GM21381 (cell line): Measurements from ENCODE around the gene SF3A1.
"Not testable (repeated sequence)": the region's sequence is repeated elsewhere in the genome, so short reads cannot be mapped to it uniquely, and the experiment has no call there.

Source experiments
- ATAC-seq: cut with Tn5 transposase; IDR thresholded peaks from one replicate; pipeline ENCODE4 v1.9.1; 2021; ENCODE audit warnings: mild to moderate bottlenecking, moderate library complexity; ENCODE audit not compliant: unreplicated experiment

Gene SF3A1

DNA sequence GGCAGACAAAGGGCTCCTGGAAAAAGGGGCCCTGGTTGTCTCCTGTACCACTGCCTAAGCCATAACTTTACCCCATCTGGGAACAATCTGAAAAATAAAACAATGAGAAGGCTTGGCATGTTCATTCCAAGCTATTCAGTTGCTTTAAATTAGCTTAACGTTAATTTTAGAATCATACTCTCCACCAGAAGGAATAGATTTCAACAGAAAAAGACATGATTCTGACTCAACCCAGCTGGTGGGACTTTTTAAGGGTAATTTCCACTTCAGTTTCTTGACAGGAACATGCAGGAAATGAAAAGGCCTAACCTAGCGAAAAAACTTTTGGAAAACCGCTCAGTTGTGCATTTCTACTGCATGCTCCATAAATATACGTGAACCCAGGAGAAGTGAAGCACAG lies 7.9 kb downstream of the SF3A1 start:
- no peak for ATAC-seq

DNA sequence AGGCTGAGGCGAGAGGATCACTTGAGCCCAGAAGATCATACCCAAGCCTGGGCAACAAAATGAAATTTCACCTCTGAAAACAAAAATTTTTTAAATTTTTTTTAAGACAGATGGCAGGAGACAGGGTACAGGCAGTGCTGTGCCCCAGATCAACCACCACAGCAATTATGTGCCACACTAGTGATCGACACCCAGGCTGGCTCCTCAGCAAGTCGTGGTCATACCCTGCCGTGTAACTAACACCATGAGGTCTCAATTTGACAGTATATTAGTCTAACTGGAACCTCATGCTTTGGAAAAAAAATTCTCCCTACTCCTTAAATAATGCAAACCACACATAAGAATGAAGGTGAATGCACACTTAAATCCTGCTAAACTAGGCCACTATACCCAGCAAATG lies 8.3 kb downstream of the SF3A1 start:
- no peak for ATAC-seq

DNA sequence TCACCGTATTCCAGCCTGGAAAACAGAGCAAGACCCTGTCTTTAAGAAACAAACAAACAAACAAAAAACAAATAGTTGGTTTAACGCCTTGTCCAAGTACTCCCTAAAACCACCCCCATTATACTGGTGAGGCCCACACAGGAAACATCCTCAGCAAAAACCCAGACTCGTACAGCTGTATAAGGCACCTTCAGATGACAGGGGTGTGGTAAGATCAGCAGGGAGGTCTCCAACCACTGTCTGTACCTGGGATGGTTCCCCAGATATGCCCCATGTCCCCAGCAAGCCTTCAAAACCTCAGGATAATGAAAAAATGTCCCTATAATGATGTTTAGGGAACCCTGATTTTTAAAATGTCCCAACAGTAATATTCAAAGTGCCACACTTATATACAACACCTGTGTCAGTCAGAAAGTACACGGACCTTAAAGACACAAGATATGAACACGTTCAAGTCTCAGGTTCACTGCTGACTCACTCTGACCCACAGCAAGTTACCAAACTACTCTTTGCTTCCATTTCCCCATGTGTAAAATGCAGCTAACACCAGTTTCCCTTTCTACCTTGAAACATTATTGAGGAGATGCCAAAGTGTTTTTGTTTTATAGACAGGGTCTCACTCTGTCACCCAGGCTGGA lies 9.3 kb downstream of the SF3A1 start:
- ATAC-seq = no peak

DNA sequence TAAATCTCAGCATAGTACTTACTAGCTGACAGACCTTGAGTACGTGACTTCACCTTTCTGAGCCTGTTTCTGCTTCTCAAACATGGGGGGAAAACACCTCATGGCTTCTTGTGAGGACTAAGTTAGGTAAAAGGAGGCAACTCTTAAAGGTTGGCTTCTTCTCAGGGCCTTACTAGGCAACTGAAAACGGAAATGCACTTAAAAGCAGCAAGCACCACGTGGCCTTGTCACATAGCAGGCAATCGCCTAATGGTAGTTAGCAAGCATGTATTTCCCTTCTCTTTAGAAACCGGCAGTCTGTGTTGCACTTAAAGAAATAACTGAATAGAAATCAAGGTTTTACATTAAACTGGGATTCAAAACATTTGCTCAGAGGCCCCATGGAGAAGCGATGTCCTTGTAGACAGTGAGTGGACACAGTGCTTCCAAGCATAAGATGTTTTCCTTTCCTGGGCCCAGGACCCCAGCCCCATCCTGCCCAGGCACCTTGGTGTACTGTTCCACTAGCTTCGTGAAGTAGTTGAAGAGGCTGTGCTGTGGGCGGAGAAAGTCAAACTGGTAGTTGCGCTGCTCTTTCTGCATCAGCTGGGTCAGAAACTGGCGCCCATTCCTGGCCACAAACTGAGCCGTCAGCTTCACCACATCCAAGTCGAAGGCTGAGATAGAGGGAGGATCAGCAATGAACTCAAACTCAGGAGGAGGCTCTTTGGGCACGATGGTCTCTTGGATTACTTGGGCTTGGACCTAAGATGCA lies 12.1 kb downstream of the SF3A1 start:
- no peak for ATAC-seq

DNA sequence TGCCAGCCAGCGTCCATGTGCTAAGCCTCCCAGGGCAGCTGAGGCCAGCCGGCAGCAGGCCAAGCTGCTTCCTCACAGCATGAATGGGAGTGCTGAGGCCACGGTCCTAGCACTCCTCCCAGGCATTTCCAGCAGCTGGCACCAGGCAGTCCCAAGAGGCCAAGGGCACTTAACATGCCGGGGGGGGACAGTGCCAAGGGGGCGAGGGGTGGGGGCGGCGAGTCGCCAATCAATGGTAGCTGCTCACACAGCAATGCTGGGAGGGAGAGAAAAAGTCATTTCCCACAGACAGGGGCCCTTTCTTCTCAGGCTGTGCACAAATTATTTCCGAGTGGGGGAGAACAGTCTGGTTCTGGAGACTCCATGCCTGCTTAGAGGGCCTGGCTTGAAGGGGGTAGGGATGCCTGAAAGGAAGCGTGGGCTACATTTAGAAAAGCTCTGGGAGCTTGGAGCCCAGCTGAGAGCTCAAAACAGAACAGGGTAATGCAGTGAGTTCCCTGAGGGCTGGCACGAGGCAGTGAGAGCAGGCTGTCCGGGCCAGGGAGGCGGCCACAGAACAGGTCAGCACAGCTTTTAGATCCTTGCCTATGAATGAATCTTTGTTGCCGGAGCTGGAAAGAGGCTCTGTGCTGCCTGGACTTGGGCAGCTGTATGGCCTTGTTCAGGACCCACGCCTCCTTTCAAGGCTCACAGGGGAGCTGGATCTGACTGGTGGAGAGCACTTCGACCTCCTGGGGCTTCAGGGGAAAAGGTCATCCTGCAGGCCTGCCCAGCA lies 15.6 kb downstream of the SF3A1 start:
- ATAC-seq = no peak

DNA sequence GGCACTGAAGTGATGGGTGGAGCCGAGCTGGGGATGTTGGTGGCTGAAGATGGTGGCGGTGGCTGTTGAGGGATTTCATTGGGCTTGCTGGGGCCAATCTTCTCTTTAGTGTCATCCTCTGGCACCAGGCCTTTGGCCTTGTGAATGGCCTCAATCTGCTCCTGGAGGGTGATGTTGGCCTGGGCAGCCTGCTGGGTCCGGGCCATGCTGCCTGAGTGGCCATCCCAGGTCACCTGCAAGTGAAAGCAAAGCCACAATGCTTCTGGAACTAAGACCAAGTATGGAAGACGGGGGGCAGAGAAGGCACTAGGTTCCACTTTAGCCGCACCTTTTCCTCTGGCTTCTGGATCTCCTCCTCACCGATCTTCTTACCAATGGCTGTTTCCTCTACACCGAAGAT lies 17.9 kb downstream of the SF3A1 start:
- no peak for ATAC-seq

DNA sequence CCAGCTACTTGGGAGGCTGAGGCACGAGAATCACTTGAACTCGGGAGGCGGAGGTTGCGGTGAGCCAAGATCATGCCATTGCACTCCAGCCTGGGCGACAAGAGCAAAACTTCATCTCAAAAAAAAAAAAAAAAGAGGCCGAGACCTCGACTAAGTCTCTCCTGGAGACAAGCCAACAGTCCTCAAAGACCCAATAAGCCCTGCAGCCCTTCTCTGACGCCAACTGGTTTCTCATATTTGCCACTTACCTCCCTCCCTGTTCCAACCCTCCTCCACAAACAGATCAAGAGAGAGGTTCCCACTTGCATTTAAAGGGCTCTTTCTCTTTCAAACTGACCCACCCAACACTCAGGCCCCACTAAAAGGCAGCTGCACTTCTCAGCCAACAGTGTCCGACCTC lies 18.4 kb downstream of the SF3A1 start:
- ATAC-seq = not testable (repeated sequence)

DNA sequence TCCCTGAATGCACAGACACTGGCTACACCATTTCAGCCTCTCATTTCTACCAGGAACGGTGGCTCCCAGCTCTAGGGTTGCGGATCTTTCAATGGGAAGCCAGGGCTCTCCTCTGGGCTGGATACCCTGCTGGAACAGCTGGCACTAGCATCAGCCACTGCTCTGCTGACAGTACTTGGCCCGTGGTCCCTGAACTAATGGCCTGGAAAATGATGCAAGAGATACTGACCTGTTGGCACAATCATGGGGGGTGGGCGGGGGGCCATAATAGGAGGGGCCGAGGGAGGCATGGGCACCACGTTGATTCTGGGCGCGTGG lies 19.3 kb downstream of the SF3A1 start:
- ATAC-seq = no peak

DNA sequence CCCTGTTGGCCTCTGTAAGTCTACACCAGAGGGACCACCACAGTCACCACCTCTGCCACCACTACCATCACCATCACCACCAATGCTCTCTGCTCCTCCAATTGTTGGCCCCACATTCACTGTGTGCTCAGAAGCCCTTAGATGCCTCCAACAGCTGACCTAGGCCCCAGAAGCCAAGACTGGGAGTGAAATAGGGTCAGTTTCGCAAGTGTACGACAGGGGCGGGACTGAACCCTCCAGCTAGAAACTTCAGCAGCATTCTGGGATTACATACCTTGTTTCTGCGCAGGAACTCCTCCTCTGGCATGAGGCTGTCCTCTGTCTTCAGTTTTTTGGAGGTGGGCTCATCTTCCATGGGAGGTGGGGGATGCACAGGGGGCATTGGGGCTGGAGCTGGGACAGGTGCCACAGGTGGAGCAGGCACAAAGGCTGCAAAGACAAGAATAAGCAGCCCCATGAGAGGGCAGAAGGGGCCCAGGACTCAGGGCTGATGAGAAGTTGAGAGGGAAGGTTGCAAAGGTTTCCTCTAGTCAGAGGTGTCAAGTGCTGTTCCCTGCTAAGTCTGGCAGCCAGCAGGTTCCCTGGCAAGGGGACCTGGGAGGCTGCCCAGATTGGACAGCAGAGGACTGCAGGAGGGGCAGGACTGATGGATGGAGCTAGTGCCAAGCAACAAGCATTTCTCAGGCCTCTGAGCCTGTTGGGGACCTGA lies 19.8 kb downstream of the SF3A1 start:
- no peak for ATAC-seq

DNA sequence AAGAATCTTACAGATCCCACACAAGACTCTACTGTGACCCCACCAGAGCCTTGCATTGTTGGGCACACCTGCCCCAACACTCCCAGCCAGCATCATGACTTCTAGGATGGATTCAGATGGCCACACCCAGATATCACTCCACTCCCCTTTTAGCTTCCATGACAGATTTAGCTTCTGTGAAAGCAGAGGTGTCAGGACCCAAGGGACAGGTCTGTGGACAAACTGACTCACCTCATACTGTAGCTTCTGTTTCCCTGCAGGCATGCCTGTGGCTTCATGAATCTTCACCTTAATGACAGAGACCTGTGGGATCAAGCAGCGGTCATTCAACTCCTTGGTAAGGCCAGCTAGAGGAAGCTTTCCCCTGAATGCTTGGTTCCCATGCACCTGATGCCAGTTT lies 21.5 kb downstream of the SF3A1 start:
- ATAC-seq = no peak

DNA sequence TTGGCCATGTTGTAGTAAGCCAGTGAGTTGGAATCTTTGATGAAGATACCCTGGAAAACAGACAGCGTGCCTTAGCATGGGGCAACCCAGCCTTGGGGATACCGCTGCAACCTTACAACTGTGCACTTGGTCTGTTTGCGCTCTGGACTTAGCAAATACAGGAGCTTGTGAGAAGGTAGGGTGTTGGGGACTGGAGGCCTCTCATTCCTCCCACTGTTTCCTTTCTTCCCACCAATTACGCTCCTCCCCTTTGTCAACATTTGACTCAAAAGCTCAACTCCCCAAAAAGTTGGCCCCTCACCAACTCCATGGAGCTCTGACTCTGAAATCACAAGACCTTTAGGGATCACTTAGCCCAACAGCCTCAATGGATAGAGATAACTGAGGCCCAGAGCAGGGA lies 22.0 kb downstream of the SF3A1 start:
- ATAC-seq = no peak

DNA sequence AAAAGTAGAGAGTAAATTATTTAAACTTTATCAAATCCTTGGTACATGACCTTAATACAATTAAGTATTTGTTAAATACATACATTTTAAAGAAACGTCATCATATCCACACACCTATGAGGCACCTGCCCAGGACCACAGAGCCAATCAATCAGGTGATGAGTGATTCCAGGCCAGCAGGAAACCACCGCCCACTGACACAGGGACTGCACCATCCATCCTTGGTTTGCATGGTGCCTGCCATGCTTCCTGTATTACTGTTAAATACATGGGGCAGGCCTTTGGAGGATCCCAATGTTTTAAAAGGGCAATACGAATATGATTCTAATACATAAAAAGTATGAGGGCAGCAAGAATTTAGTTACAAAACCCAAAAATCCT lies 23.0 kb downstream of the SF3A1 start:
- no peak for ATAC-seq

DNA sequence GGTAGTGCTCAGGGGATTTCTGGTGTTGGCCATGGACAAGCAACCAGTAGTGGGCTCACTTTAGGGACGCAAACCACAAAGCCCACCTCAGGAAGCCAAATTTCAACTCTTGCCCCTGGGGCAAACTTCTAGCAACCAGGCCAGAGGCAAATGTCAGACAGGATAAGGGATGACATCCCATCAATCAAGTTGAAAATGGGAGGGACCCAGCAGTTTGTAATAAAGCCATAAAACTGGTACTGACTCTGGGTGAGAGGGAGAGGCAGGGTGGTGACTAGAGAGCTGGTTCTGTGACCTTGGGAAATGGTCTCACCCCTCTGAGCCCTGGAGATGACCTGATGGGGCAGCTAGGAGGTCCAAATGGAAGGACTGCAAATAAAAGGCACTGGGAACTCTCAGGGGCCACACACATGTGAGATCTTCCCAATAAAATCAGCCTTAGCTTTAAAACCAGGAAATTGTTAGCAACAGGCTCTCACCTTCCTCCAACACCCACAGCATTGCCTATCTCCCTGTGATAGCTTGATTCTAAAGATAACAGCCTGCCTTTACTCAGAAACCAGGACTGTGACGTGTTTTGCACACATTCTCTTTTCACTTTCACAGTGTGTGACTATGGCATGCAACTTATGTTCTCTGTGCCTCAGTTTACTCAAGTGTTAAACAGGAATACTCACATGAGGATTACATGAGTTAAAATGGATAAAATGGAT lies 23.5 kb downstream of the SF3A1 start:
- no peak for ATAC-seq

DNA sequence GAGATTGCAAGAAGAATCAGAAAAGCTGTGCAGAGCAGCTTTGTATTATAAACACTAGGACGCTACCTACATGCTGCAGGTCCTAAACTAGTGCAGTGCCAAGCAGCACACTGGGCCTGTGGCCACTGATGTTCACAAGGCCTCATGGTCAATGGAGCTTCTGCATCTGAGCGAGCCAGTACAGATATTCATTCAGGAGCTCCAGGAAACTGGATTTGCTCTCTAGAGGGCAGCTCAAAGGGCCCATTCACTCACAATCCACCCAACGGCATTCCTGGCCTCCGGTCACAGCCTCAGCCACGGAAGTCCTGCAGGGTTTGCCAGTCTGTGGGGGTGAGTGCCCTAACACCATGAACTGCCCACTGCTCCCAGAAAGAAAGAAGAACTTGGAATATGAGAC lies 24.1 kb downstream of the SF3A1 start:
- ATAC-seq = no peak

DNA sequence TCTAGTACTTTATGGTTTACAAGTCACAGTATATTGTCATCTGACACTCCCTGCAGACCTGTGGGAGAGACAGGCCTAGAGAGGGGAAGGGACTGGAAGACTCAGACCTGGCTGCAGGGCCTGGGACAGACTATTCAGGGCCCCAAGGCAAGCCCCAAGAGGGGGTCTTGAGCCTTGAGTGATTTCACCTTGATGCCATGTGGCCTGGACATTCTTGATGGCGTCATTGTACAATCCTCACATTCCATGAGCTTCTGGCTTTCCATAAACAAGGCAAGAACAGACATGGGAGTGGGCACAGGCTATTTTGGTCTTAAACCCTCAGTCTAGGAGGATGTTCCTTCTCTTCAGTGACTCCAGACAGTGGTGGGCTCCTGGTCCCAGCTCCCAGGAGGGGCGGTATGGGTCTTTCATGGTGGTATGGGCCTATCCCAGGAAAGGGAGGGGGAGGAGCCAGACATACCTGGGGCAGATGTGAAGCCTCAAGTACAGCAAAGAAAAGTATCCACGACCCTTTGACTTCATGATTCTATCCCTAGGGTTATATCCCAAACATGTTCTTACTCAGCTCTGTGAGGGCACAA lies 28.1 kb downstream of the SF3A1 start:
- no peak for ATAC-seq

DNA sequence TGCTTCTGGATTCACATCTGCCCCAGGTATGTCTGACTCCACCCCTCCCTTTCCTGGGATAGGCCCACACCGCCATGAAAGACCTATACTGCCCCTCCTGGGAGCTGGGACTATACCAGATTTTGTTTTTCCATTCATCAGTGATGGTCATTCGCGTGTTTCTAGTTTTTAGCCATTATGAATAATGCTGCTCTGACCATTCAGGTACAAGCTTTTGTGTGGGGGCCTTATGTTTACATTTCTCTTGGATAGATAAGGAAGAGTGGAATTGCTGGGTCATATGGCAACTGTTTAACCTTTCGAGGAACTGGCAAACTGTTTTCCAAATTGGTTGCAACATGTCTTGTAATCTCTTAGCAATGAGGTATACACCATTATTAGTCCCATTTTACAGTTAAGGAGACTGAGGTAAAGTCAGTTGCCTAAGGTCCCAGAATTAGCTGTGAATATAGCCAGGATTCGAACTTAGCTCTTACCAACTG lies 28.8 kb downstream of the SF3A1 start:
- no peak for ATAC-seq

DNA sequence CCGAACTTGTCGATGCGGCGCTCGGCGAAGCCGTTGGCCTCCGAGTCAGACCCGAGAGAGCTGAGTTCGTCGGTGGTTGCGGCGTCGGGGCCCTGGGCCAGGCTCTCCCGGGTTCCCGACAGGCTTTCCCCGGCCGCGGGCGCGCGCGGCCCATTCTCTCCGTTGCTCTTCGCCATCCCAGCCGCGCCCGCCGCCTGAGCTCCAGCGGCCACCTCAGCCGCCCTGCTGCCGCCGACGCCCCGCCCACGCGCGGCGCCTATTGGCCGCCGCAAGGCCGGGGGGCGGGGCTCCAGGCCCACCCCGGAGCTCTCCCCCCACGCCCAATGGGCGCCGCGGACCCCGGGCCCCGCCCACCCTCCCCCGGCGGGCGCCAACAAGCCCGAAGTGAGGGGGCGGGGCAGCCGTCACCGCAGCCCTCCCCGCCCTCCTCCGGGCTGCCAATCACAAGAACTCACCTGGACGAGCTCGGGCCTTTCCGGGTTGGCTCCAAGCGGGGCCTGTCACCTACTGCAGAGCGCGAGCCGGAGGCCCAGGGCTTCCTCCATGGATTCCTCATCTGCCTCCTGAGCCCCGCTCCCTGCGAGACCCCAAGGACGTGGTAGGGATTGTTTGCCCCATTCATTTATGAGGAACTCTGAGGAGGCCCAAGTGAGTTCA lies 29.9 kb downstream of the SF3A1 start, which contains the start of gene TBC1D10A:
Gene TBC1D10A, minus strand, starts transcription at position 236 of the 657 bp plus-strand sequence. Its CDS starts 60 bp downstream, at position 176.
- ATAC-seq = peak; percentile 89

DNA sequence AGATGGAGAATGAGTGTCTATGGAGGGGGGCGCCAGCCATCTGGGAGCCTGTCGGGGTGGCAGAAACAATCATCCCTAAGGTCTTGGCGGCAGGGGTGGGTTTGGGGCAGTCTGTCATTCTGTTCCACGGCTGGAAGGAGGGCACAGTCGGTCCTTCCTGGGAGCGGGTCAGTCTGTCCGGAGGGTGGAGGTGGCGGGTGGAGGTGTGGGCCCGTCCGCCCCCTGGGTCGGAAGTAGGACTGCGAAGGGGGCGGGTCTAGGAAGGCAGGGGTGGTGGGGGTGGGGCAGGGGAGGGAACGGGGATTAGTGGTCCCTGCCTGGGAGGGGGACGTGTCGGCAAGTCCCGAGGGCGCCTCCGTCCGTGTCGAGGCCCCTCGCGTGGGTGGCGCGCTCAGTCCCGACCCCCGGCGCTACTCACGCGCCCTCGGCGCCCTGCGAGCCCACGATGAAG lies 30.4 kb downstream of the SF3A1 start:
- peak; percentile 29 for ATAC-seq

DNA sequence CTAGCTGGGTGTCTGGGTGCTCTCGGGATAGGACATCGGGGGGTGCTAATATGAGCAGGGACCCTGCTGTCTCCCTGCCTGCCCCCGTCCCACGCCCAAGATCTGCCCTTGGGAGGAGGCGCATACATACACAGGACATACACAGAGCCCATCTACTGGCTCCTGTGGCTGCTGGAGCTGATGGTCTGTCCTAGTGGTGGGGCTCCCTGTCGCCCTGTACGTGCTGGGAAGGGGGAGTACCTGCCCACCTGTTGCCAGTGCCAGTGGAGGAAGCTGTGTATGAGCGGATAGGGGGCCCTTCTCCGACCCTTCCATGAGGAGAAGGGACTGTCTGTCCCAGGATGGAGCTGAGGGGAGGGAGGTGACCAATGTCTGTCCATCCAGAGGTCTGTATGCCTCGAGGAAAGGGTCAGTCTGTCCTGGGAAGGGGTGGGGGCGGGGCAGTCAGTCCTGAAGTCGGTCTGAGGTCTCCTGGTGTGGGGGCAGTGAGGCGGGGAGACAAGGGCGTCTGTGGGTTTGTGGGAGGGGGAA lies 30.9 kb downstream of the SF3A1 start:
- ATAC-seq = no peak
